T-helper 2 cell treated with Interferon-gamma antibody and Interleukin-4, amounts not matched to agents 5 μg/mL and 100 μg/mL, for 36 hours (primary cell): ENCODE results near the gene EXOC2.
A peak's percentile ranks its signal among the peaks of the same experiment; 100 is the strongest.
"Not testable (repeated sequence)": the region's sequence is repeated elsewhere in the genome, so short reads cannot be mapped to it uniquely, and the experiment has no call there.

Experiments
- DNase-seq: peaks from one replicate; pipeline ENCODE4 v3.0.0; 2021; ENCODE audit warnings: low spot score
- H3K27ac Mint-ChIP-seq: one replicate; pipeline ENCODE4 v1.8.0; 2021; ENCODE audit warnings: mild to moderate bottlenecking, mixed read lengths
- H3K27me3 Mint-ChIP-seq: one replicate; pipeline ENCODE4 v1.8.0; 2021; ENCODE audit warnings: low read depth, mixed read lengths
- H3K36me3 Mint-ChIP-seq: one replicate; pipeline ENCODE4 v1.8.0; 2021; ENCODE audit warnings: low read depth, mixed read lengths
- H3K4me1 Mint-ChIP-seq: one replicate; pipeline ENCODE4 v1.8.0; 2021; ENCODE audit warnings: low read depth, mixed read lengths
- H3K4me3 Mint-ChIP-seq: one replicate; pipeline ENCODE4 v1.8.0; 2022; ENCODE audit warnings: mild to moderate bottlenecking, moderate library complexity, mixed read lengths
- H3K9me3 Mint-ChIP-seq: one replicate; pipeline ENCODE4 v1.8.0; 2021; ENCODE audit warnings: mixed read lengths

The EXOC2 gene

GRCh38 chr6:620950-621349 lies 72.0 kb downstream of the EXOC2 start:
- no peak for DNase-seq
- no peaks in the 10 kb centered on the region for H3K27me3 Mint-ChIP-seq
- H3K4me3 Mint-ChIP-seq, result no peak overlapping the region
- no peak overlapping the region for H3K27ac Mint-ChIP-seq
- H3K4me1 Mint-ChIP-seq, result peaks cover 3% of the 10 kb centered on the region
- no peaks in the 10 kb centered on the region for H3K9me3 Mint-ChIP-seq
- H3K36me3 Mint-ChIP-seq, result peaks cover 13% of the 10 kb centered on the region

- H3K9me3 Mint-ChIP-seq, result no peaks in the 10 kb centered on the region
- no peaks in the 10 kb centered on the region for H3K27me3 Mint-ChIP-seq
- no peak overlapping the region for H3K27ac Mint-ChIP-seq
- no peak for DNase-seq
- peaks cover 19% of the 10 kb centered on the region for H3K36me3 Mint-ChIP-seq
- H3K4me3 Mint-ChIP-seq, result no peak overlapping the region
- H3K4me1 Mint-ChIP-seq, result peaks cover 3% of the 10 kb centered on the region
Measured at GRCh38 chr6:620166-620565, 72.8 kb downstream of the EXOC2 start.

- H3K4me3 Mint-ChIP-seq, result no peak overlapping the region
- H3K9me3 Mint-ChIP-seq, result no peaks in the 10 kb centered on the region
- no peaks in the 10 kb centered on the region for H3K27me3 Mint-ChIP-seq
- H3K36me3 Mint-ChIP-seq, result peaks cover 26% of the 10 kb centered on the region
- H3K4me1 Mint-ChIP-seq, result peaks cover 3% of the 10 kb centered on the region
- no peak overlapping the region for H3K27ac Mint-ChIP-seq
- no peak for DNase-seq
Measured at GRCh38 chr6:617456-618100, 75.4 kb downstream of the EXOC2 start.

- peaks cover 8% of the 10 kb centered on the region for H3K4me1 Mint-ChIP-seq
- DNase-seq, result no peak
- no peak overlapping the region for H3K4me3 Mint-ChIP-seq
- H3K27me3 Mint-ChIP-seq, result no peaks in the 10 kb centered on the region
- peaks cover 26% of the 10 kb centered on the region for H3K36me3 Mint-ChIP-seq
- H3K27ac Mint-ChIP-seq, result no peak overlapping the region
- H3K9me3 Mint-ChIP-seq, result no peaks in the 10 kb centered on the region
Measured at GRCh38 chr6:613981-614380, 79.0 kb downstream of the EXOC2 start.

GRCh38 chr6:611928-612327 lies 81.0 kb downstream of the EXOC2 start:
- H3K4me1 Mint-ChIP-seq, result peaks cover 5% of the 10 kb centered on the region
- no peaks in the 10 kb centered on the region for H3K9me3 Mint-ChIP-seq
- peaks cover 24% of the 10 kb centered on the region for H3K36me3 Mint-ChIP-seq
- DNase-seq, result no peak
- H3K27ac Mint-ChIP-seq, result no peak overlapping the region
- H3K27me3 Mint-ChIP-seq, result no peaks in the 10 kb centered on the region
- H3K4me3 Mint-ChIP-seq, result no peak overlapping the region

GRCh38 chr6:610882-611281 lies 82.1 kb downstream of the EXOC2 start:
- peaks cover 5% of the 10 kb centered on the region for H3K4me1 Mint-ChIP-seq
- no peak overlapping the region for H3K27ac Mint-ChIP-seq
- peaks cover 28% of the 10 kb centered on the region for H3K36me3 Mint-ChIP-seq
- H3K27me3 Mint-ChIP-seq, result no peaks in the 10 kb centered on the region
- no peak overlapping the region for H3K4me3 Mint-ChIP-seq
- no peak for DNase-seq
- no peaks in the 10 kb centered on the region for H3K9me3 Mint-ChIP-seq

GRCh38 chr6:609905-610304 lies 83.0 kb downstream of the EXOC2 start:
- H3K4me3 Mint-ChIP-seq, result no peak overlapping the region
- no peak for DNase-seq
- peaks cover 23% of the 10 kb centered on the region for H3K36me3 Mint-ChIP-seq
- no peak overlapping the region for H3K27ac Mint-ChIP-seq
- peaks cover 5% of the 10 kb centered on the region for H3K4me1 Mint-ChIP-seq
- H3K9me3 Mint-ChIP-seq, result no peaks in the 10 kb centered on the region
- no peaks in the 10 kb centered on the region for H3K27me3 Mint-ChIP-seq

GRCh38 chr6:606829-607379 lies 86.0 kb downstream of the EXOC2 start:
- H3K4me1 Mint-ChIP-seq, result peaks cover 5% of the 10 kb centered on the region
- H3K27ac Mint-ChIP-seq, result no peak overlapping the region
- no peaks in the 10 kb centered on the region for H3K9me3 Mint-ChIP-seq
- H3K36me3 Mint-ChIP-seq, result peaks cover 21% of the 10 kb centered on the region
- H3K27me3 Mint-ChIP-seq, result no peaks in the 10 kb centered on the region
- H3K4me3 Mint-ChIP-seq, result no peak overlapping the region
- no peak for DNase-seq

GRCh38 chr6:605895-606294 lies 87.0 kb downstream of the EXOC2 start:
- H3K4me3 Mint-ChIP-seq, H3K4me1 Mint-ChIP-seq, H3K9me3 Mint-ChIP-seq, DNase-seq, H3K27me3 Mint-ChIP-seq: not testable (repeated sequence)
- Mint-ChIP-seq H3K36me3 (peaks cover 21% of the 10 kb centered on the region), H3K27ac (peak overlapping the region; percentile 11)

- no peaks in the 10 kb centered on the region for H3K27me3 Mint-ChIP-seq
- no peaks in the 10 kb centered on the region for H3K4me1 Mint-ChIP-seq
- H3K36me3 Mint-ChIP-seq, result peaks cover 18% of the 10 kb centered on the region
- H3K27ac Mint-ChIP-seq, result no peak overlapping the region
- H3K4me3 Mint-ChIP-seq, result no peak overlapping the region
- no peaks in the 10 kb centered on the region for H3K9me3 Mint-ChIP-seq
- DNase-seq, result no peak
Measured at GRCh38 chr6:604579-604978, 88.4 kb downstream of the EXOC2 start.

GRCh38 chr6:603265-603664 lies 89.7 kb downstream of the EXOC2 start:
- Mint-ChIP-seq H3K27me3 (no peaks in the 10 kb centered on the region), H3K27ac (no peak overlapping the region), H3K9me3 (no peaks in the 10 kb centered on the region), H3K36me3 (peaks cover 24% of the 10 kb centered on the region), H3K4me1 (no peaks in the 10 kb centered on the region), H3K4me3 (no peak overlapping the region)
- DNase-seq, result no peak

- no peak for DNase-seq
- Mint-ChIP-seq H3K4me3 (no peak overlapping the region), H3K27ac (no peak overlapping the region), H3K9me3 (no peaks in the 10 kb centered on the region), H3K27me3 (no peaks in the 10 kb centered on the region), H3K36me3 (peaks cover 11% of the 10 kb centered on the region), H3K4me1 (peaks cover 2% of the 10 kb centered on the region)
Measured at GRCh38 chr6:599576-600448, 93.1 kb downstream of the EXOC2 start.

- H3K4me3 Mint-ChIP-seq, result no peak overlapping the region
- H3K9me3 Mint-ChIP-seq, result no peaks in the 10 kb centered on the region
- H3K4me1 Mint-ChIP-seq, result peaks cover 34% of the 10 kb centered on the region
- H3K27ac Mint-ChIP-seq, result no peak overlapping the region
- no peak for DNase-seq
- H3K36me3 Mint-ChIP-seq, result peaks cover 33% of the 10 kb centered on the region
- no peaks in the 10 kb centered on the region for H3K27me3 Mint-ChIP-seq
Measured at GRCh38 chr6:593907-594212, 99.1 kb downstream of the EXOC2 start.

- no peak overlapping the region for H3K4me3 Mint-ChIP-seq
- peaks cover 28% of the 10 kb centered on the region for H3K36me3 Mint-ChIP-seq
- peak; percentile 32 for DNase-seq
- H3K4me1 Mint-ChIP-seq, result peaks cover 34% of the 10 kb centered on the region
- H3K9me3 Mint-ChIP-seq, result no peaks in the 10 kb centered on the region
- no peaks in the 10 kb centered on the region for H3K27me3 Mint-ChIP-seq
- no peak overlapping the region for H3K27ac Mint-ChIP-seq
Measured at GRCh38 chr6:593139-593906, 99.6 kb downstream of the EXOC2 start.
